Fibroblast of the aortic adventitia (primary cell): ENCODE data around the gene XPO6. TPM values are rescaled to one million over a fixed set of nuclear protein-coding genes. Genes with fewer than 3 reads are reported as not detected.

Experiments
- DNase-seq: peaks from one replicate; pipeline ENCODE4 v3.0.0-alpha.2; 2010; ENCODE audit warnings: low read depth
- H3K4me3 ChIP-seq: 2 replicates; pipeline ENCODE4 v1.5.1; 2011; ENCODE audit warnings: low read depth, mild to moderate bottlenecking, control low read depth, low read length, moderate library complexity
- CTCF ChIP-seq: IDR thresholded peaks from 2 replicates; pipeline ENCODE4 v1.5.1; 2011; ENCODE audit warnings: mild to moderate bottlenecking, low read length, control low read depth, inconsistent platforms; ENCODE audit not compliant: insufficient read depth
- total RNA-seq: library from RNA; depleted of rRNA; stranded (reverse); fragments of >200 nt; gene quantifications from 2 replicates; pipeline ENCODE4 v1.2.3, GENCODE V29; 2012; ENCODE audit warnings: low replicate concordance

Gene XPO6
- total RNA-seq, 1 donor: 112 TPM

- H3K4me3 ChIP-seq: no peak overlapping the region
- no peak for DNase-seq
- no peak for TF ChIP-seq CTCF
These were observed 9.5 kb downstream of the XPO6 start for GRCh38 chr16:28202147-28202746.

GRCh38 chr16:28200661-28201060 is 11.1 kb downstream of the XPO6 start:
- H3K4me3 ChIP-seq: no peak overlapping the region
- DNase-seq: no peak
- TF ChIP-seq CTCF: no peak

- no peak for TF ChIP-seq CTCF
- DNase-seq: no peak
- H3K4me3 ChIP-seq: no peak overlapping the region
These were observed 15.3 kb downstream of the XPO6 start for GRCh38 chr16:28196387-28196987.

GRCh38 chr16:28195859-28196258 is 15.9 kb downstream of the XPO6 start:
- no peak for DNase-seq
- H3K4me3 ChIP-seq: no peak overlapping the region
- no peak for TF ChIP-seq CTCF

GRCh38 chr16:28193530-28194423 is 18.0 kb downstream of the XPO6 start:
- TF ChIP-seq CTCF: no peak
- H3K4me3 ChIP-seq: peak overlapping the region; percentile 22
- DNase-seq: peak; percentile 90

- H3K4me3 ChIP-seq: no peak overlapping the region
- no peak for TF ChIP-seq CTCF
- no peak for DNase-seq
These were observed 18.8 kb downstream of the XPO6 start for GRCh38 chr16:28192806-28193529.
